GM23338 (cell line): Measurements from ENCODE around the gene DNAJC11. TPM values are rescaled to one million over a fixed set of nuclear protein-coding genes. Genes with fewer than 3 reads are reported as not detected.

Experiments
- ATAC-seq: fragments of 200-7000 bp; cut with Tn5 transposase; 3 replicates; pipeline ENCODE4 v1.9.1; 2020
- DNase-seq: peaks from one replicate; pipeline ENCODE4 v3.0.0-alpha.2; 2015; ENCODE audit warnings: low spot score
- H2AFZ ChIP-seq: fragments of 200-600 bp; sonication (generic); 2 replicates; pipeline ENCODE4 v1.8.0; 2016; ENCODE audit warnings: antibody characterized with exemption, mild to moderate bottlenecking, moderate library complexity
- H3F3A ChIP-seq: fragments of 200-600 bp; sonication (generic); replicated peaks from 2 replicates; pipeline ENCODE4 v1.8.0; 2017; ENCODE audit warnings: antibody characterized with exemption, mixed run types, low read depth
- H3K27ac ChIP-seq: fragments of 200-600 bp; sonication (generic); 2 replicates; pipeline ENCODE4 v1.6.1; 2016; ENCODE audit warnings: low read depth
- H3K27me3 ChIP-seq: fragments of 200-600 bp; sonication (generic); 2 replicates; pipeline ENCODE4 v1.8.0; 2016; ENCODE audit warnings: mild to moderate bottlenecking, mixed run types, moderate library complexity; ENCODE audit not compliant: insufficient read depth
- H3K36me3 ChIP-seq: fragments of 200-600 bp; sonication (generic); 2 replicates; pipeline ENCODE4 v1.8.0; 2016; ENCODE audit warnings: mild to moderate bottlenecking; ENCODE audit not compliant: insufficient read depth
- H3K4me1 ChIP-seq: fragments of 200-600 bp; sonication (generic); 2 replicates; pipeline ENCODE4 v1.8.0; 2016; ENCODE audit warnings: mild to moderate bottlenecking, moderate library complexity; ENCODE audit not compliant: insufficient read depth
- H3K4me2 ChIP-seq: fragments of 200-600 bp; sonication (generic); 2 replicates; pipeline ENCODE4 v1.7.1; 2017; ENCODE audit warnings: mixed run types
- H3K4me3 ChIP-seq: fragments of 200-600 bp; sonication (generic); 2 replicates; pipeline ENCODE4 v1.6.1; 2016; ENCODE audit warnings: mixed run types
- H3K79me2 ChIP-seq: fragments of 200-600 bp; sonication (generic); replicated peaks from 2 replicates; pipeline ENCODE4 v1.8.0; 2017; ENCODE audit warnings: mild to moderate bottlenecking; ENCODE audit not compliant: insufficient read depth
- H3K9me2 ChIP-seq: fragments of 200-600 bp; sonication (generic); 2 replicates; pipeline ENCODE4 v1.8.0; 2017; ENCODE audit not compliant: insufficient read depth
- H4K20me1 ChIP-seq: fragments of 200-600 bp; sonication (generic); replicated peaks from 2 replicates; pipeline ENCODE4 v1.8.0; 2017; ENCODE audit warnings: mild to moderate bottlenecking; ENCODE audit not compliant: insufficient read depth
- H3K27ac Mint-ChIP-seq: 2 replicates; pipeline ENCODE4 v1.8.0; 2020; ENCODE audit warnings: inconsistent platforms, mild to moderate bottlenecking, moderate library complexity, mixed read lengths
- H3K27me3 Mint-ChIP-seq: 3 replicates; pipeline ENCODE4 v1.8.0; 2022; ENCODE audit warnings: low read depth, mild to moderate bottlenecking, moderate library complexity, mixed read lengths, inconsistent platforms; ENCODE audit not compliant: insufficient read depth, poor library complexity
- H3K36me3 Mint-ChIP-seq: 3 replicates; pipeline ENCODE4 v1.8.0; 2021; ENCODE audit warnings: low read depth, mild to moderate bottlenecking, inconsistent platforms, moderate library complexity, mixed read lengths
- H3K4me1 Mint-ChIP-seq: 3 replicates; pipeline ENCODE4 v1.8.0; 2020; ENCODE audit warnings: mild to moderate bottlenecking, inconsistent platforms, mixed read lengths
- H3K4me3 Mint-ChIP-seq: 3 replicates; pipeline ENCODE4 v1.8.0; 2021; ENCODE audit warnings: moderate library complexity, mild to moderate bottlenecking, inconsistent platforms, mixed read lengths
- H3K9me3 Mint-ChIP-seq: 3 replicates; pipeline ENCODE4 v1.8.0; 2020; ENCODE audit warnings: moderate library complexity, mild to moderate bottlenecking, inconsistent platforms, mixed read lengths
- CREB1 ChIP-seq: fragments of 250-450 bp; sonication (Bioruptor Pico); IDR thresholded peaks from 2 replicates; pipeline ENCODE4 v1.5.0; 2020; ENCODE audit warnings: low read depth, mild to moderate bottlenecking, moderate library complexity
- EZH2 ChIP-seq: fragments of 200-600 bp; sonication (generic); IDR thresholded peaks from one replicate; pipeline ENCODE4 v1.8.0; 2017; ENCODE audit warnings: antibody characterized with exemption, mild to moderate bottlenecking, low read depth; ENCODE audit not compliant: unreplicated experiment
- EZH2phosphoT487 ChIP-seq: fragments of 200-600 bp; sonication (generic); IDR thresholded peaks from one replicate; pipeline ENCODE4 v1.8.1; 2018; ENCODE audit warnings: antibody characterized with exemption; ENCODE audit not compliant: unreplicated experiment
- JUNB ChIP-seq: IDR thresholded peaks from one replicate; pipeline ENCODE4 v1.6.1; 2016; ENCODE audit warnings: antibody characterized with exemption; ENCODE audit not compliant: unreplicated experiment
- NANOG ChIP-seq: IDR thresholded peaks from 2 replicates; pipeline ENCODE4 v1.6.1; 2016; ENCODE audit warnings: antibody characterized with exemption, borderline replicate concordance
- POLR2AphosphoS5 ChIP-seq: IDR thresholded peaks from 2 replicates; pipeline ENCODE4 v1.6.1; 2016; ENCODE audit warnings: antibody characterized with exemption, low read depth
- STAT1 ChIP-seq: IDR thresholded peaks from one replicate; pipeline ENCODE4 v1.6.1; 2016; ENCODE audit warnings: antibody characterized with exemption; ENCODE audit not compliant: unreplicated experiment
- ZNF114 ChIP-seq: fragments of 250-450 bp; sonication (Bioruptor Pico); IDR thresholded peaks from 2 replicates; pipeline ENCODE4 v1.5.0; 2020; ENCODE audit warnings: mild to moderate bottlenecking, moderate library complexity
- ZNF331 ChIP-seq: fragments of 250-450 bp; sonication (Bioruptor Pico); IDR thresholded peaks from 2 replicates; pipeline ENCODE4 v1.5.0; 2020; ENCODE audit warnings: low read depth, mild to moderate bottlenecking, moderate library complexity
- polyA plus RNA-seq: library from polyadenylated mRNA; unstranded; fragments of >200 nt; fragmentation: Nextera tagmentation; extraction: Ambion mirVana; gene quantifications from 2 replicates; pipeline ENCODE4 v1.2.1, GENCODE V29; 2016
- total RNA-seq: library from RNA; depleted of rRNA; stranded (reverse); fragments of >200 nt; shearing (Covaris generic); gene quantifications from 2 replicates; pipeline ENCODE4 v1.2.3, GENCODE V29; 2014
- TF ChIP-seq, protein P1 (sequence below): IDR thresholded peaks from 2 replicates; pipeline ENCODE4 v1.6.1; 2016; ENCODE audit warnings: antibody characterized with exemption
- TF ChIP-seq, protein P2 (sequence below): IDR thresholded peaks from one replicate; pipeline ENCODE4 v1.6.1; 2018; ENCODE audit warnings: antibody characterized with exemption; ENCODE audit not compliant: unreplicated experiment
- TF ChIP-seq, protein P3 (sequence below), 2 experiments: fragments of 200-600 bp in 1 of 2; sonication (generic) in 1 of 2; conservative IDR thresholded peaks; 2 replicates each; pipeline versions ENCODE4 v1.5.1 to v1.6.1; 2016 to 2017; ENCODE audit warnings: antibody characterized with exemption in 2 of 2, low read depth in 2 of 2, mild to moderate bottlenecking in 2 of 2, moderate library complexity in 1 of 2
- TF ChIP-seq, protein P4 (sequence below): fragments of 250-450 bp; sonication (Bioruptor Pico); IDR thresholded peaks from 2 replicates; pipeline ENCODE4 v1.5.0; 2020; ENCODE audit warnings: mild to moderate bottlenecking, moderate library complexity

The DNAJC11 gene
- total and polyA plus RNA-seq, 2 experiments from 2014 or later = 48.4 to 67.2 TPM

DNA sequence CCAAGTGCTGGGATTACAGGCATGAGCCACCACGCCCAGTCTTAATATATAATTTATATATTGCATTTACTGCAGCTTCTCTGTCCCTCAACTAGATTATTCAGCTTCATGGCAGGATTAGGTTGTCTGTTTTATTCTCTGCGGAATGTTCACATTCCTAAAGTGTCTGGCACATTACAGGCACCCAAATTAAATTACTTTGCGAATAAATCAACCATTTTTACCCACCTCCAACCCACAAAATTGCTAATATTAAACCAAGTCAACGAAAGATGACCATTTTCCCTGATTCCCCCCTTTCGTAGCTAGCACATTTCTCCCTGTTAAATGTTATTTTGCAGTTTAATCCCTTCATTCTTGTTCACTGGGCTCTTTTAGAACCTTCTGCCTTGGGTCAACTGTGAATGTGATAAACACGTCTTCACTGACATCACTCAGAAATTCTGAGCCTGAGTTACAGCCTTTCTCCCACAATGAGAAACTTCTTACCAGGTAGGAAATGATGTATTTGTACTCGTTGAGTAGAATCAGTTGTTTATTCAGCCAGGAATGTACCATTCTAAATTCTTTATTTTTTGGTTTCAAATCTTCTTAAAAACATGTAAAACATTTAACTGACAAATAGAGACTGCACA, 41.1 kb downstream of the DNAJC11 start:
- Mint-ChIP-seq H3K27ac (no peak overlapping the region), H3K9me3 (no peaks in the 10 kb centered on the region), H3K36me3 (peaks cover 48% of the 10 kb centered on the region), H3K4me3 (no peak overlapping the region), H3K27me3 (peaks cover 6% of the 10 kb centered on the region), H3K4me1 (no peaks in the 10 kb centered on the region)
- no peak overlapping the region for H3K27ac ChIP-seq
- H4K20me1 ChIP-seq = peaks cover 10% of the 10 kb centered on the region
- H2AFZ ChIP-seq = no peak overlapping the region
- TF ChIP-seq, protein P1, sequence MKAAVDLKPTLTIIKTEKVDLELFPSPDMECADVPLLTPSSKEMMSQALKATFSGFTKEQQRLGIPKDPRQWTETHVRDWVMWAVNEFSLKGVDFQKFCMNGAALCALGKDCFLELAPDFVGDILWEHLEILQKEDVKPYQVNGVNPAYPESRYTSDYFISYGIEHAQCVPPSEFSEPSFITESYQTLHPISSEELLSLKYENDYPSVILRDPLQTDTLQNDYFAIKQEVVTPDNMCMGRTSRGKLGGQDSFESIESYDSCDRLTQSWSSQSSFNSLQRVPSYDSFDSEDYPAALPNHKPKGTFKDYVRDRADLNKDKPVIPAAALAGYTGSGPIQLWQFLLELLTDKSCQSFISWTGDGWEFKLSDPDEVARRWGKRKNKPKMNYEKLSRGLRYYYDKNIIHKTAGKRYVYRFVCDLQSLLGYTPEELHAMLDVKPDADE = no peak
- no peak for TF ChIP-seq STAT1
- no peak for TF ChIP-seq EZH2phosphoT487
- TF ChIP-seq, protein P2, sequence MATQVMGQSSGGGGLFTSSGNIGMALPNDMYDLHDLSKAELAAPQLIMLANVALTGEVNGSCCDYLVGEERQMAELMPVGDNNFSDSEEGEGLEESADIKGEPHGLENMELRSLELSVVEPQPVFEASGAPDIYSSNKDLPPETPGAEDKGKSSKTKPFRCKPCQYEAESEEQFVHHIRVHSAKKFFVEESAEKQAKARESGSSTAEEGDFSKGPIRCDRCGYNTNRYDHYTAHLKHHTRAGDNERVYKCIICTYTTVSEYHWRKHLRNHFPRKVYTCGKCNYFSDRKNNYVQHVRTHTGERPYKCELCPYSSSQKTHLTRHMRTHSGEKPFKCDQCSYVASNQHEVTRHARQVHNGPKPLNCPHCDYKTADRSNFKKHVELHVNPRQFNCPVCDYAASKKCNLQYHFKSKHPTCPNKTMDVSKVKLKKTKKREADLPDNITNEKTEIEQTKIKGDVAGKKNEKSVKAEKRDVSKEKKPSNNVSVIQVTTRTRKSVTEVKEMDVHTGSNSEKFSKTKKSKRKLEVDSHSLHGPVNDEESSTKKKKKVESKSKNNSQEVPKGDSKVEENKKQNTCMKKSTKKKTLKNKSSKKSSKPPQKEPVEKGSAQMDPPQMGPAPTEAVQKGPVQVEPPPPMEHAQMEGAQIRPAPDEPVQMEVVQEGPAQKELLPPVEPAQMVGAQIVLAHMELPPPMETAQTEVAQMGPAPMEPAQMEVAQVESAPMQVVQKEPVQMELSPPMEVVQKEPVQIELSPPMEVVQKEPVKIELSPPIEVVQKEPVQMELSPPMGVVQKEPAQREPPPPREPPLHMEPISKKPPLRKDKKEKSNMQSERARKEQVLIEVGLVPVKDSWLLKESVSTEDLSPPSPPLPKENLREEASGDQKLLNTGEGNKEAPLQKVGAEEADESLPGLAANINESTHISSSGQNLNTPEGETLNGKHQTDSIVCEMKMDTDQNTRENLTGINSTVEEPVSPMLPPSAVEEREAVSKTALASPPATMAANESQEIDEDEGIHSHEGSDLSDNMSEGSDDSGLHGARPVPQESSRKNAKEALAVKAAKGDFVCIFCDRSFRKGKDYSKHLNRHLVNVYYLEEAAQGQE = no peak
- no peak for TF ChIP-seq ZNF114 (CRISPR knock-in tag)
- TF ChIP-seq CREB1 = no peak
- TF ChIP-seq, protein P3, sequence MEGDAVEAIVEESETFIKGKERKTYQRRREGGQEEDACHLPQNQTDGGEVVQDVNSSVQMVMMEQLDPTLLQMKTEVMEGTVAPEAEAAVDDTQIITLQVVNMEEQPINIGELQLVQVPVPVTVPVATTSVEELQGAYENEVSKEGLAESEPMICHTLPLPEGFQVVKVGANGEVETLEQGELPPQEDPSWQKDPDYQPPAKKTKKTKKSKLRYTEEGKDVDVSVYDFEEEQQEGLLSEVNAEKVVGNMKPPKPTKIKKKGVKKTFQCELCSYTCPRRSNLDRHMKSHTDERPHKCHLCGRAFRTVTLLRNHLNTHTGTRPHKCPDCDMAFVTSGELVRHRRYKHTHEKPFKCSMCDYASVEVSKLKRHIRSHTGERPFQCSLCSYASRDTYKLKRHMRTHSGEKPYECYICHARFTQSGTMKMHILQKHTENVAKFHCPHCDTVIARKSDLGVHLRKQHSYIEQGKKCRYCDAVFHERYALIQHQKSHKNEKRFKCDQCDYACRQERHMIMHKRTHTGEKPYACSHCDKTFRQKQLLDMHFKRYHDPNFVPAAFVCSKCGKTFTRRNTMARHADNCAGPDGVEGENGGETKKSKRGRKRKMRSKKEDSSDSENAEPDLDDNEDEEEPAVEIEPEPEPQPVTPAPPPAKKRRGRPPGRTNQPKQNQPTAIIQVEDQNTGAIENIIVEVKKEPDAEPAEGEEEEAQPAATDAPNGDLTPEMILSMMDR (conservative IDR thresholded peaks at IDR 0.05; ENCODE audit: low read depth in 2 of 2) = no peak
- TF ChIP-seq POLR2AphosphoS5 = no peak
- TF ChIP-seq NANOG = no peak
- TF ChIP-seq JUNB = no peak
- TF ChIP-seq, protein P4, sequence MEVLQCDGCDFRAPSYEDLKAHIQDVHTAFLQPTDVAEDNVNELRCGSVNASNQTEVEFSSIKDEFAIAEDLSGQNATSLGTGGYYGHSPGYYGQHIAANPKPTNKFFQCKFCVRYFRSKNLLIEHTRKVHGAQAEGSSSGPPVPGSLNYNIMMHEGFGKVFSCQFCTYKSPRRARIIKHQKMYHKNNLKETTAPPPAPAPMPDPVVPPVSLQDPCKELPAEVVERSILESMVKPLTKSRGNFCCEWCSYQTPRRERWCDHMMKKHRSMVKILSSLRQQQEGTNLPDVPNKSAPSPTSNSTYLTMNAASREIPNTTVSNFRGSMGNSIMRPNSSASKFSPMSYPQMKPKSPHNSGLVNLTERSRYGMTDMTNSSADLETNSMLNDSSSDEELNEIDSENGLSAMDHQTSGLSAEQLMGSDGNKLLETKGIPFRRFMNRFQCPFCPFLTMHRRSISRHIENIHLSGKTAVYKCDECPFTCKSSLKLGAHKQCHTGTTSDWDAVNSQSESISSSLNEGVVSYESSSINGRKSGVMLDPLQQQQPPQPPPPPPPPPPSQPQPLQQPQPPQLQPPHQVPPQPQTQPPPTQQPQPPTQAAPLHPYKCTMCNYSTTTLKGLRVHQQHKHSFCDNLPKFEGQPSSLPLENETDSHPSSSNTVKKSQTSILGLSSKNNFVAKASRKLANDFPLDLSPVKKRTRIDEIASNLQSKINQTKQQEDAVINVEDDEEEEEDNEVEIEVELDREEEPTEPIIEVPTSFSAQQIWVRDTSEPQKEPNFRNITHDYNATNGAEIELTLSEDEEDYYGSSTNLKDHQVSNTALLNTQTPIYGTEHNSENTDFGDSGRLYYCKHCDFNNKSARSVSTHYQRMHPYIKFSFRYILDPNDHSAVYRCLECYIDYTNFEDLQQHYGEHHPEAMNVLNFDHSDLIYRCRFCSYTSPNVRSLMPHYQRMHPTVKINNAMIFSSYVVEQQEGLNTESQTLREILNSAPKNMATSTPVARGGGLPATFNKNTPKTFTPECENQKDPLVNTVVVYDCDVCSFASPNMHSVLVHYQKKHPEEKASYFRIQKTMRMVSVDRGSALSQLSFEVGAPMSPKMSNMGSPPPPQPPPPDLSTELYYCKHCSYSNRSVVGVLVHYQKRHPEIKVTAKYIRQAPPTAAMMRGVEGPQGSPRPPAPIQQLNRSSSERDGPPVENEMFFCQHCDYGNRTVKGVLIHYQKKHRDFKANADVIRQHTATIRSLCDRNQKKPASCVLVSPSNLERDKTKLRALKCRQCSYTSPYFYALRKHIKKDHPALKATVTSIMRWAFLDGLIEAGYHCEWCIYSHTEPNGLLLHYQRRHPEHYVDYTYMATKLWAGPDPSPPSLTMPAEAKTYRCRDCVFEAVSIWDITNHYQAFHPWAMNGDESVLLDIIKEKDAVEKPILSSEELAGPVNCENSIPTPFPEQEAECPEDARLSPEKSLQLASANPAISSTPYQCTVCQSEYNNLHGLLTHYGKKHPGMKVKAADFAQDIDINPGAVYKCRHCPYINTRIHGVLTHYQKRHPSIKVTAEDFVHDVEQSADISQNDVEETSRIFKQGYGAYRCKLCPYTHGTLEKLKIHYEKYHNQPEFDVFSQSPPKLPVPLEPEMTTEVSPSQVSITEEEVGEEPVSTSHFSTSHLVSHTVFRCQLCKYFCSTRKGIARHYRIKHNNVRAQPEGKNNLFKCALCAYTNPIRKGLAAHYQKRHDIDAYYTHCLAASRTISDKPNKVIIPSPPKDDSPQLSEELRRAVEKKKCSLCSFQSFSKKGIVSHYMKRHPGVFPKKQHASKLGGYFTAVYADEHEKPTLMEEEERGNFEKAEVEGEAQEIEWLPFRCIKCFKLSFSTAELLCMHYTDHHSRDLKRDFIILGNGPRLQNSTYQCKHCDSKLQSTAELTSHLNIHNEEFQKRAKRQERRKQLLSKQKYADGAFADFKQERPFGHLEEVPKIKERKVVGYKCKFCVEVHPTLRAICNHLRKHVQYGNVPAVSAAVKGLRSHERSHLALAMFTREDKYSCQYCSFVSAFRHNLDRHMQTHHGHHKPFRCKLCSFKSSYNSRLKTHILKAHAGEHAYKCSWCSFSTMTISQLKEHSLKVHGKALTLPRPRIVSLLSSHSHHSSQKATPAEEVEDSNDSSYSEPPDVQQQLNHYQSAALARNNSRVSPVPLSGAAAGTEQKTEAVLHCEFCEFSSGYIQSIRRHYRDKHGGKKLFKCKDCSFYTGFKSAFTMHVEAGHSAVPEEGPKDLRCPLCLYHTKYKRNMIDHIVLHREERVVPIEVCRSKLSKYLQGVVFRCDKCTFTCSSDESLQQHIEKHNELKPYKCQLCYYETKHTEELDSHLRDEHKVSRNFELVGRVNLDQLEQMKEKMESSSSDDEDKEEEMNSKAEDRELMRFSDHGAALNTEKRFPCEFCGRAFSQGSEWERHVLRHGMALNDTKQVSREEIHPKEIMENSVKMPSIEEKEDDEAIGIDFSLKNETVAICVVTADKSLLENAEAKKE (CRISPR knock-in tag) = no peak
- TF ChIP-seq EZH2 = no peak
- no peak for TF ChIP-seq ZNF331
- no peaks in the 10 kb centered on the region for H3F3A ChIP-seq
- DNase-seq (no peak), ATAC-seq (no peak)
- H3K79me2 ChIP-seq = peaks cover 58% of the 10 kb centered on the region
- H3K4me2 ChIP-seq = no peak overlapping the region
- H3K36me3 ChIP-seq = peaks cover 12% of the 10 kb centered on the region; the same call in 1 of the 2 replicates
- H3K27me3 ChIP-seq = no peaks in the 10 kb centered on the region
- no peak overlapping the region for H3K4me3 ChIP-seq
- H3K4me1 ChIP-seq = no peaks in the 10 kb centered on the region
- H3K9me2 ChIP-seq = no peaks in the 10 kb centered on the region
